Aorta (tissue), 5 donors: ENCODE results near the gene RNF138. TPM values are rescaled to one million over a fixed set of nuclear protein-coding genes. Genes with fewer than 3 reads are reported as not detected.

Experiments used
- ATAC-seq: fragments of 200-7000 bp; cut with Tn5 transposase; one replicate; pipeline ENCODE4 v1.9.1; 2022; ENCODE audit warnings: moderate library complexity; ENCODE audit not compliant: low FRiP score
- DNase-seq, 2 donors: peaks; one replicate each; pipeline ENCODE4 v3.0.0-alpha.2; 2020
- H3K27ac ChIP-seq, 2 donors: one replicate each; pipeline ENCODE4 v1.5.1; 2013; ENCODE audit warnings: low read length in 2 of 2, mild to moderate bottlenecking in 2 of 2, moderate library complexity in 2 of 2, control low read depth in 1 of 2, inconsistent platforms in 1 of 2, low read depth in 1 of 2
- H3K27me3 ChIP-seq, 2 donors: one replicate each; pipeline ENCODE4 v1.6.1; 2013; ENCODE audit warnings: control low read depth in 1 of 2, low read length in 1 of 2, mild to moderate bottlenecking in 1 of 2, moderate library complexity in 1 of 2; ENCODE audit not compliant: insufficient read depth in 2 of 2, control insufficient read depth in 1 of 2
- H3K36me3 ChIP-seq, 2 donors: one replicate each; pipeline ENCODE4 v1.6.1; 2013; ENCODE audit warnings: control low read depth in 1 of 2, low read length in 1 of 2, mild to moderate bottlenecking in 1 of 2; ENCODE audit not compliant: insufficient read depth in 2 of 2, control insufficient read depth in 1 of 2
- H3K4me1 ChIP-seq, 2 donors: one replicate each; pipeline ENCODE4 v1.6.1; 2013; ENCODE audit warnings: low read length in 2 of 2, control low read depth in 1 of 2, mild to moderate bottlenecking in 1 of 2, moderate library complexity in 1 of 2; ENCODE audit not compliant: insufficient read depth in 2 of 2, control insufficient read depth in 1 of 2
- H3K4me3 ChIP-seq, 2 donors: one replicate each; pipeline ENCODE4 v1.5.1; 2013; ENCODE audit warnings: low read length in 2 of 2, control low read depth in 1 of 2, mild to moderate bottlenecking in 1 of 2
- H3K9me3 ChIP-seq: one replicate; pipeline ENCODE4 v1.6.1; 2013; ENCODE audit warnings: mild to moderate bottlenecking, low read length; ENCODE audit not compliant: control insufficient read depth
- WGBS, 2 donors: extraction: QIAGEN DNeasy Blood & Tissue Kit; methylation state at CpG; one replicate each; pipeline ENCODE4 v1.1.7; 2013; 5-methylcytosine and 5-hydroxymethylcytosine counted together
- intact Hi-C, 2 donors: fragments of 100-400 bp; cut with DNase I; formaldehyde crosslinking; loops; one replicate each; pipeline versions ENCODE4 v1.14.2 to v1.15.0; 2022
- polyA plus RNA-seq, 2 donors: library from polyadenylated mRNA; stranded (reverse); fragments of 200-250 nt; gene quantifications; one replicate each; pipeline ENCODE4 v1.2.3, GENCODE V29; 2013
- total RNA-seq, 2 donors: library from RNA; stranded (reverse); fragmentation: NEBNext Ultra II Directional; extraction: Animal tissue kit (Norgen Biotek cat#: 25700); gene quantifications; one replicate each; pipeline ENCODE4 v1.2.1, GENCODE V29; 2021
- donor health status: healthy with polysubstance abuse.
- donor health status: Bipolar disorder and iron deficiency.
- donor health status: DM: no; HTN: no; CAD: no.
- donor health status: DM: no; HTN: no; CAD: no.
- donor health status: DM: yes; HTN: yes; CAD: no.

The RNF138 gene
- total and polyA plus RNA-seq, 4 donors, result 7.8 to 22.4 (median 18.0) TPM

DNA sequence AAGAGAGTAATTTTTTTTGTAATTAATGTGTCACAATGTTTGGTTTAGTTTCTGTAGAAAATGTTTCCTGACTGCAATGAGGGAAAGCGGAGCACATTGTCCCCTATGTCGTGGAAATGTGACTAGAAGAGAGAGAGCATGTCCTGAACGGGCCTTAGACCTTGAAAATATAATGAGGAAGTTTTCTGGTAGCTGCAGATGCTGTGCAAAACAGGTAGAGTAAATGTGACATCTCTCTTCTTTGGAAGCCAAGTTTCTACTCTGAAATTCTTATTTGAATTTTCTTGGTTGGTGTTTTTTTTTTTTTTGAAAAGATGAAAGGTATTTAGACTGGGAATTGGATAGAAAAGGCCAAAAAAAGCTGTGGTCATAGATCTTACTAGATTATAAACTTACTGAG is 20.0 kb downstream of the RNF138 start:
- H3K4me1 ChIP-seq, result no peaks in the 10 kb centered on the region
- H3K36me3 ChIP-seq, result no peaks in the 10 kb centered on the region
- H3K4me3 ChIP-seq, result no peak overlapping the region
- no peaks in the 10 kb centered on the region for H3K9me3 ChIP-seq
- WGBS, 2 donors, result 85 to 89% methylated on average over 3 of the region's 3 CpGs
- DNase-seq (no peak), ATAC-seq (no peak)
- intact Hi-C loops, result no loop called here
- H3K27ac ChIP-seq, result no peak overlapping the region
- no peaks in the 10 kb centered on the region for H3K27me3 ChIP-seq

DNA sequence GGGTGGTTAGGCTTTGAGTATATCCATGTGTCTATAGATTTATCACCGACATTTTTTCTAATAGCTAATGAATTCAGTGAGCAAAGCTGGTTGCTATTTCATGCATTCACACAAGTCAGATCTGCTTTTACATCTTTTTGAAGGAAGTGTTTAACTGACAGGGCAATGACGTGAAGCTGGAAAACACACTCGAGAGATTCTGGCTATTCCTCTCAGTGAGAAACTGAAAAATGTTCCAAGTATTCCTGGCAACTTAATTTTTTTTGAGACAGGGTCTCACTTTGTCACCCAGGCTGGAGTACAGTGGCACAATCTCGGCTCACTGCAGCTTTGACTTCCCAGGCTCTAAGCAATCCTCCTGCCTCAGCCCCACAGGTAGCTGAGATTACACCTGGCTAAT is 21.2 kb downstream of the RNF138 start:
- H3K9me3 ChIP-seq, result no peaks in the 10 kb centered on the region
- H3K27ac ChIP-seq, result no peak overlapping the region
- no peaks in the 10 kb centered on the region for H3K27me3 ChIP-seq
- ATAC-seq (no peak), DNase-seq (no peak)
- H3K36me3 ChIP-seq, result no peaks in the 10 kb centered on the region
- no peak overlapping the region for H3K4me3 ChIP-seq
- WGBS, 2 donors, result 63 to 68% methylated on average over 4 of the region's 4 CpGs
- intact Hi-C loops, result no loop called here
- H3K4me1 ChIP-seq, result no peaks in the 10 kb centered on the region

DNA sequence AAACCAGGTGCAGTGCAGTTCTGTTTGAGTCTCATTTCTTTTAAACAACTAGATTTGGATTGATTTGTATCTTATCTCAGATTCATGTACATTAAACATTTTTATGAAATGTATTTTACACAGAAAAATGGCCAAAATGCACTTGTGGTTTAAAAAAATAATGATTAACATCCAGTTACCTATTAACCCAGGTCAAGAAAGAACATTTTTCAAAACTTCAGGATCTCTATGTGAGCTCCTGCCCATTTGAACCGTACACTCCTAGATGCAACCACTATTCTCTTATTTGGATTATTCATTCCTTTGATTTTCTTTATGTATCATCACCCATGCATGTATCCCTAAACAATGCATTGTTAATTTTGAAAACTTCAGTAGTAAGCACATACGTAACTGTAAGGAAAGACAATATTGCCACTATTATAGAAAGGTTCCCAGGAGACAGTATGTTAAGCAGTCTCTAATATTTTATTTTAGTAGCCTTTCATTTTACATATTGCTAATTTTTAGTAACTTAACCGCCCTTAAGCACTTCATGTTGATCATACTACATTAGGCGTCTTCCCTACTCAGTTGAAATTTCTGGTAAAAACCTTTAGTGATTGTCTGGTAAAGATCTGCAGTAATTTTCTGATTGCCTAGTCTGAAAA is 22.7 kb downstream of the RNF138 start:
- Histone ChIP-seq H3K36me3 (no peaks in the 10 kb centered on the region), H3K4me3 (no peak overlapping the region), H3K4me1 (no peaks in the 10 kb centered on the region), H3K27me3 (no peaks in the 10 kb centered on the region), H3K9me3 (no peaks in the 10 kb centered on the region), H3K27ac (no peak overlapping the region)
- no peak for ATAC-seq
- intact Hi-C loops, result no loop called here
- WGBS, 2 donors, result 89 to 95% methylated on average over 4 of the region's 4 CpGs
- DNase-seq, result no peak

DNA sequence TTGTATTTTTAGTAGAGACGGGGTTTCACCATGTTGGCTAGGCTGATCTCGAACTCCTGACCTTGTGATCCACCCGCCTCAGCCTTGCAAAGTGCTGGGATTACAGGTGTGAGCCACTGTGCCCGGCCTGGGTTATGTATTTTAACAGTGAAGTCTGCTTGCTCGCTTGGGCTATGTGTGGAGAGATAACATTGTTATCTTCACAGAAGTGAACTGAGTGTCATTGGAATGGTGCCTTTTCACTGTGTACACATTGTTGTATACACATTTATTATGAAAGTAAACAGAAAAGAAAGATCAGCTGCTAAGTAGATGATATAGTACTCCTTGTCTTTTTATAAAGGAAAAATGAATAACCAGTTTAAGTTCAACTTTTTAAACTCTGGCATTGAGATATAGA is 30.4 kb downstream of the RNF138 start:
- DNase-seq (no peak), ATAC-seq (no peak)
- no peak overlapping the region for H3K4me3 ChIP-seq
- H3K36me3 ChIP-seq, result peaks cover 0 to 2% of the 10 kb centered on the region in 2 donors
- H3K9me3 ChIP-seq, result no peaks in the 10 kb centered on the region
- H3K27me3 ChIP-seq, result no peaks in the 10 kb centered on the region
- 93 to 94% methylated on average over 5 of the region's 5 CpGs for WGBS, 2 donors
- H3K4me1 ChIP-seq, result no peaks in the 10 kb centered on the region
- no peak overlapping the region for H3K27ac ChIP-seq
- intact Hi-C loops, result no loop called here

DNA sequence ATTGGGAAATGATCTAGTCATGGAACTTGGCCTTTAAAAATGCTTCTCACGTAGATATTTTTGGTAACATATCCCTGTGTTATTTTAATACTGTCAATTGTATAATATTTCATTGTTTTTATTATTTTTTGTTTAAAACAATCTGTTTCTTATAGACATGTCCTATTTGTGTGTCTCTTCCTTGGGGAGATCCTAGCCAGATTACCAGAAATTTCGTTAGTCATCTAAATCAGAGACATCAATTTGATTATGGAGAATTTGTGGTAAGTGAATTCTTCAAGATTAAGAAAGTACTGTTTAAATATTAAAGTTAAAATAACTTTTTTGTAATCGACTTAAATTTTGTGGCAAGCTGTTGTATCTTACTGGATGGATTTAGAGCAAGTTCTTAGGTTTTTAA is 34.9 kb downstream of the RNF138 start:
- 92% methylated on average over 3 of the region's 3 CpGs for WGBS, 2 donors
- intact Hi-C loops, result no loop called here

DNA sequence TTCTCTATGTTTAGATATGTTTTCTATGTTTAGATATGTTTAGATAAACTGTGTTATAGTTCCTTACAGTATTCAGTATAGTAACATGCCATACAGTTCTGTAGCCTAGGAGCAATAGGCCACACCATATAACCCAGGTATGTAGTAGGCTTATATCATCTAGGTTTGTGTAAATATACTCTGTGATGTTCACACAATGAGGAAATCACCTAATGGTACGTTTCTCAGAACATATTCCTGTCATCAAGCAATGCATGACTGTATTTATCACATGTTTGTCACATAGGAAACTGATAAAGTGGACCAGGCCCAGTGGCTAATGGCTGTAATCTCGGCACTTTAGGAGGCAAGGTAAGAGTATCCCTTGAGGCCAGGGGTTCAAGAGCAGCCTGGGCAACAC is 44.0 kb downstream of the RNF138 start:
- Histone ChIP-seq H3K27ac (no peak overlapping the region), H3K27me3 (no peaks in the 10 kb centered on the region), H3K9me3 (no peaks in the 10 kb centered on the region), H3K36me3 (peaks cover 0 to 2% of the 10 kb centered on the region in 2 donors), H3K4me3 (no peak overlapping the region), H3K4me1 (no peaks in the 10 kb centered on the region)
- intact Hi-C loops, result no loop called here
- 69 to 70% methylated on average over 2 of the region's 2 CpGs for WGBS, 2 donors
- DNase-seq (no peak), ATAC-seq (no peak)

More for the DNA sequence above, 34.9 kb downstream of the RNF138 start:
- Histone ChIP-seq H3K9me3 (no peaks in the 10 kb centered on the region), H3K4me3 (no peak overlapping the region), H3K4me1 (no peaks in the 10 kb centered on the region), H3K27me3 (no peaks in the 10 kb centered on the region), H3K27ac (no peak overlapping the region), H3K36me3 (peaks cover 0 to 2% of the 10 kb centered on the region in 2 donors)
- no peak for DNase-seq
- no peak for ATAC-seq

DNA sequence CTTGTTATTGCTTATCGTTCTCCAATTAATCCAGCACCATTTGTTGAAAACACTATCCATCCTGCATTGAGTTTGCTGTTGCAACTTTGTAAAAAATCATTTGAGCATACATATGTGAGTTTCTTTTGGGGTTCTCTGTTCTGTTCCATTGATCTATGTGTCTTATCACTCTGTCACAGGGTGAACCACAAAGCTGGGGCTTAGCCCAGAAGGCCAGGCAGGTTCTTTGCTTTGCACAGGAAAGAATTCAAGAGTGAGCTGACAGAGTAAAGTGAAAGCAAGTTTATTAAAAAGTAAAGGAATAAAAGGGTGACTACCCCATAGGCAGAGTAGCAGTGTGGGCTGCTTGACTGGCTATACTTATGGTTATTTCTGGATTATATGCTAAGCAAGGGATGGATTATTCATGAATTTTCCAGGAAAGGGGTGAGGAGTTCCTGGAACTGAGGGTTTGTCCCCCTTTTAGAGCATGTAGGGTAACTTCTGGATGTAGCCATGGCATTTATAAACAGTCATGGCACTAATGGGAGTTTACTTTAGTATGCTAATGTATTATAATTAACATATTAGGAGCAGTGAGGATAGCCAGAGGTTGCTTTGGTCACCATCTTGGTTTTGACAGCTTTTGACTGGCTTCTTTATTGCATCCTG is 46.8 kb downstream of the RNF138 start:
- DNase-seq (no peak), ATAC-seq (no peak)
- intact Hi-C loops, result no loop called here
- H3K36me3 ChIP-seq, result peaks cover 0 to 2% of the 10 kb centered on the region in 2 donors
- H3K27me3 ChIP-seq, result no peaks in the 10 kb centered on the region
- no peaks in the 10 kb centered on the region for H3K9me3 ChIP-seq
- no peaks in the 10 kb centered on the region for H3K4me1 ChIP-seq
- no peak overlapping the region for H3K27ac ChIP-seq
- WGBS, 2 donors, result 75 to 81% methylated on average over 1 of the region's 1 CpG
- no peak overlapping the region for H3K4me3 ChIP-seq

DNA sequence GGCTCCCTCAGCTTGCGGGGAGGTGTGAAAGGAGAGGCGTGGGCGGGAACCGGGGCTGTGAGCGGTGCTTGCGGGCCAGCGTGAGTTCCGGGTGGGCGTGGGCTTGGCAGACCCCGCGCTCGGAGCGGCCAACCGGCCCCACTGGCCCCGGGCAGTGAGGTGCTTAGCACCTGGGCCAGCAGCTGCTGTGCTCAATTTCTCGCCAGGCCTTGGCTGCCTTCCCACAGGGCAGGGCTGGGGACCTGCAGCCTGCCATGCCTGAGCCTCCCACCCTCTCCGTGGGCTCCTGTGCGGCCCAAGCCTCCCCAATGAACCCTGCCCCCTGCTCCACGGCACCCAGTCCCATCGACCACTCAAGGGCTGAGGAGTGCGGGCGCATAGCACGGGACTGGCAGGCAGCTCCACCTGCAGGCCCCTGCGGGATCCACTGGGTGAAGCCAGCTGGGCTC is 48.2 kb downstream of the RNF138 start:
- Histone ChIP-seq H3K4me3 (no peak overlapping the region), H3K27ac (no peak overlapping the region), H3K36me3 (no peaks in the 10 kb centered on the region), H3K4me1 (no peaks in the 10 kb centered on the region), H3K9me3 (no peaks in the 10 kb centered on the region), H3K27me3 (no peaks in the 10 kb centered on the region)
- 93% methylated on average over 24 of the region's 24 CpGs for WGBS, 2 donors
- intact Hi-C loops, result no loop called here
- no peak for DNase-seq
- no peak for ATAC-seq

DNA sequence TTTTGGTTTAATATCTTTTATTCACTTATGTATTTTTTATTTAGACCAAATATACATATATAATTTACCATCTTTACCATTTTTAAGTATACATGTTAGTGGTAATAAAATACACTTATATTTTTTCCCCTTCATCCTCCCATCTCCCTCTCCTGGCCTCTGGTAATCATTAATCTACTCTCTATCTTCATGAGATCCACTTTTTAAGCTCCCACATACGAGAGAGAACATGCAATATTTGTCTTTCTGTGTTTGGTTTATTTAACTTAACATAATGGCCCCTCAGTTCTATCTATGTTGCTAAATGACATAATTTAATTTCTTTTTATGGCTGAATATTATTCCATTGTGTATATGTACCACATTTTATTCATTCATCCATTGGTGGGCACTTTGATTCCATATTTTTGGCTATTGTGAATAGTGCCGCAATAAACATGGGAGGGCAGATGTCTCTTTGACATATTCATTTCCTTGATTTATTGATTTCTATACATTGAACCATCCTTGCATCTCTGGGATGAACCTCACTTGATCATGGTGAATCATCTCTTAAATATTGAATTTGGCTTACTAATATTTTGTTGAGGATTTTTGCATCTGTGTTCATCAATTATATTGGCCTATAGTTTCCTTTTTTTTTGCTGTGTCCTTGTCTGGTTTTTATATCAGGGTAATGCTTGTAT is 56.7 kb downstream of the RNF138 start:
- 61 to 65% methylated on average over 2 of the region's 2 CpGs for WGBS, 2 donors
- no peak overlapping the region for H3K4me3 ChIP-seq
- H3K9me3 ChIP-seq, result no peaks in the 10 kb centered on the region
- no peaks in the 10 kb centered on the region for H3K4me1 ChIP-seq
- ATAC-seq (no peak), DNase-seq (no peak)
- no peak overlapping the region for H3K27ac ChIP-seq
- intact Hi-C loops, result no loop called here
- no peaks in the 10 kb centered on the region for H3K36me3 ChIP-seq
- H3K27me3 ChIP-seq, result no peaks in the 10 kb centered on the region
